ENCODE results near the gene CD83.
A peak's percentile ranks its signal among the peaks of the same experiment; 100 is the strongest.

The CD83 gene

GRCh38 chr6:14128746-14129145 lies 11.2 kb downstream of the CD83 start:
- no peak for TF ChIP-seq CTCF (IDR thresholded peaks at IDR 0.05)

GRCh38 chr6:14129575-14129974 lies 12.0 kb downstream of the CD83 start:
- TF ChIP-seq CTCF (IDR thresholded peaks at IDR 0.05) = peak; percentile 42; the same call in 1 of the 2 replicates

GRCh38 chr6:14130435-14131075 lies 13.0 kb downstream of the CD83 start:
- no peak for TF ChIP-seq CTCF (IDR thresholded peaks at IDR 0.05)

- TF ChIP-seq CTCF (IDR thresholded peaks at IDR 0.05) = no peak
These were observed 14.0 kb downstream of the CD83 start for GRCh38 chr6:14131579-14131978.

GRCh38 chr6:14132244-14132920 lies 14.8 kb downstream of the CD83 start:
- TF ChIP-seq CTCF (IDR thresholded peaks at IDR 0.05) = no peak

- no peak for TF ChIP-seq CTCF (IDR thresholded peaks at IDR 0.05)
These were observed 15.3 kb downstream of the CD83 start for GRCh38 chr6:14132921-14133275.

- TF ChIP-seq CTCF (IDR thresholded peaks at IDR 0.05) = no peak
These were observed 16.8 kb downstream of the CD83 start for GRCh38 chr6:14134211-14134910.

Data from LNCAP (cell line).